ENCODE measurements around the gene SCML1.
A peak's percentile ranks its signal among the peaks of the same experiment; 100 is the strongest.

The SCML1 gene, protein sequence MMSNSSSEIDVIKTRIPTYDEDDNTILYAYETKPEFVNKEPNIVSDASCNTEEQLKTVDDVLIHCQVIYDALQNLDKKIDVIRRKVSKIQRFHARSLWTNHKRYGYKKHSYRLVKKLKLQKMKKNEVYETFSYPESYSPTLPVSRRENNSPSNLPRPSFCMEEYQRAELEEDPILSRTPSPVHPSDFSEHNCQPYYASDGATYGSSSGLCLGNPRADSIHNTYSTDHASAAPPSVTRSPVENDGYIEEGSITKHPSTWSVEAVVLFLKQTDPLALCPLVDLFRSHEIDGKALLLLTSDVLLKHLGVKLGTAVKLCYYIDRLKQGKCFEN

DNA sequence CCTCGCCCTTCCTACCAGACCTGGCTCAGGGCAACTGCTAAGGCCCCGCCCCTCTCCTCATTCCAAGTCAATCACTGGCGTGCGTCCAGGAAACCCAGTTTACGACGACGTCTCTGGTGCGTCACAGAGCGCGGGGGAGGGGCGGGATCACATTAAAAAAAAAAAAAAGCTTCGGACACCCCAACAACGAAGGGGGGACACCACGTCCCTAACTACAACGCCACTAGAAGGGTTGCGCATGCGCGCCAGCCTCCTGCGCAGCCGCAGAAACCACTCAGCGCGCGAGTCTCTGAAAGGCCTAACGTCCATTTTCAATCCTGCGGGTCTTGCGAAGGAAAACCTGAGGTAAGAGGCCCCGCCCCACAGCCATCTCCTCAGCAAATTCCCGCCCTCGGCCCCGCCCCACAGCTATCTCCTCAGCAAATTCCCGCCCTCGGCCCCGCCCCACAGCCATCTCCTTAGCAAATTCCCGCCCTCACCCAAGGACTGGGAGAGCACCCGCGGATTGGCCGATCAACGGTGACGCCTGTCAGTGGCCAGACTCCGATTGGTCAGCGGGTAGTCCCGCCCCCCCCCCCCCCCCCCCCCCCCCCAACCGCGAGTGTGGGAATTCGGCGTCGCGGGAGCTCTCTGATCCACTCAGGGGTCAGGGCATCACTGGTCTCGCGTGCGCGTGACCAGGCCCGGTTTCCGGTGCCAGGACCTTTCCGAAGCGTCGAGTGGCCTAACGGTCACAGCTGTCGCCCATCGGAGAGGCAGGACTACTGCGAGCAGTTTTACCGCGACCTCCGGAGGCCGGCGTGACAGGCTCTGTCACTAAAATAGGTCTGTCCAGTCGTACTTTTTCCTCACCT is at the start of gene SCML1:
SCML1 (plus strand) TSS at position 638 of the 854 bp plus-strand sequence. CDS start 6,694 bp downstream, outside the sequence.
- DNase-seq, result peak; percentile 80

DNA sequence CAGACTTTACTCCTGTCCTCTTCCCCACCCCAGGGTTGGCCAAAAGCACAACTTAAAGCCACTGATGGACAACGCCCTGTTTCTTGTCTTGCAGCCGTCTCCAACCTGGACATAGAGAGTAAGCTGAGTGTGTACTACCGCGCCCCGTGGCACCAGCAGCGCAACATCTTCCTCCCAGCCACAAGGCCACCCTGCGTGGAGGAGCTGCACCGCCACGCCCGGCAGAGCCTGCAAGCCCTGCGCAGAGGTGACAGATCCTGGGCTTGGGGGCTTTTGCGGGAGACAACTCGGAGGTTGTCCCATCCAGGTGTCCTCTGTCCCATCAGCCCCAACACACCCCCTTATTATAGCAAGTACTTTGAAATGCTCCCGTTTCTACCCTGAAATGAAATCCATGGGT is 49.6 kb upstream of the SCML1 start:
- DNase-seq, result no peak

DNA sequence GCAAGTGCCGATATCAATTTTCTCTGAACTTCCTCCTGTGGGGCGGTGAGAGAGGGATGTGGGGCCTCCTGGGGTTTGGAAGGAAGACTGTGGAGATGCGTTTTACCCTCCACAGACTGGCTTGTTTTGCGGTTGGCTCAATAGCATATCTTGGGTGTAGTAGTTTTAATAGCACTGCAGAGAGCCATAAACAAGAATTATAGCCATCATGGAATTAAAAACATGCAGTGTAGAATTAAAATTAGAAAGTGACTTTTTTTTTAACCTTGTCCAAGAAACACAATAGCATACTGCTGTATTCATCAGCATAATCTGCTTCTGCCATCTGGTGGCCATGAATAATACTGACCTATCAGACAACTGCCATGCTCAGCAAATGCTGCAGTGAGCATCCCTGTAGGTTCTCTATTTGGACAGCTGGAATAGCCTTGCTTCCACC is 47.3 kb upstream of the SCML1 start:
- peak; percentile 36 for DNase-seq

DNA sequence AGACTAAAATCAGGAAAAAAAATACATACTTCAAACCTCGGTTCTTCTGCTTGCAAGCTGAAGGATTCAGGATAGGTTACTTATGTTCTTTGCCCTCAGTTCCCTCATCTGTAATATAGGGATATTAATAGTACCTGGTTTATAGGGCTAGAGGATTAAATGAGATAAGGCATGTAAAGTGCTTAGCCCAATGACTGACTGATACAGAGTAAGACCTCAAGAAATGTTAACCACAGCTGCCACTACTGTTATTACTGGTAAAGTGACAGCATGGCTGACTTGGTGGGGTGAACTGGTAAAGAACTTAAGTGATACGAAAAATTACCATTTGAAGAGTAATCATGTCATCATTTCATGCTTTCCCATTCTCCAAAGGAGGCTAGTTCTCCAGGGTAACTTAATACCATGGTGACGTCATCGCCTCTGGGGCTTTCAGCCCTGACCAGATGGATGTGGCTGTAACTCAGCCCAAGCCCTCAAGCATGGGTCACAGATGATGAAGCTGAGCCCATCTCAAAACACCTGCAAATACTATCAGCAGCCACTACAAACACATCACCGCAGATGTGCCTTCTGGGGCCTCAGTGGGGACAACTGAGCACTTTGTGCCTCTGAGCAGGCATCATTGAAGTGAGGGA is 44.5 kb upstream of the SCML1 start:
- peak; percentile 5 for DNase-seq

DNA sequence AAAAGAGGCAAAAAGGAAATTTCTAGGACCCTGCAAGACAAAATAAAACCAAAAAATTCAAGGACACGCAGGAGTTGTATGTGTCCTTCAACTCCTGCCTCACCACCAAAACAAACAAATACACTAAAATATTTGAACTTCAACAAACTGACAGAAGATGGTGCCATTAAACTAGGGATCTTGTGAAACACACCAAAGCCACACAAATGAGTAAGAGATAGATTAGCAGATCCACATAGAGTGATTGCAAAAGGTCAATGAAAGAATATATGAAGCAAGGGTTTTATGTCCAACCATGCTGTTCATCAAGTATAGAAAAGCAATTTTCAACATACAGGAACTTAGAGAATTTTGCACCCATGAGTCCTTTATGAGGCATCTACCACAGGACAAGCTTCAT is 40.1 kb upstream of the SCML1 start:
- DNase-seq, result no peak

DNA sequence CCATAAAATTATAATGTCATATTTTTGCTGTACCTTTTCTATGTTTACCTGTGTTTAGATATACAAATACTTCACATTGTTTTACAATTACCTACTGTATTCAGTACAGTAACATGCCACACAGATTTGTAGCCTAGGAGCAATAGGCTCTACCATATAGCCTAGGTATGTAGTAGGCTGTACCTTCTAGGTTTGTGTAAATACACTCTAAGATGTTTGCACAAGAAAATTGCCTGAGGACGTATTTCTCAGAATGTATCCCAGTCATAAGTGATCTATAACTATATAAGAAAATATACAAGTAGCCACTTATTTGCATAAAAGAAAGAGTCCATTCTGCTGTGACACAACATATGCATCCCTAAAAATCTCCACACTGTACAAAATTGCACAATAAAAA is 36.3 kb upstream of the SCML1 start:
- DNase-seq, result no peak

DNA sequence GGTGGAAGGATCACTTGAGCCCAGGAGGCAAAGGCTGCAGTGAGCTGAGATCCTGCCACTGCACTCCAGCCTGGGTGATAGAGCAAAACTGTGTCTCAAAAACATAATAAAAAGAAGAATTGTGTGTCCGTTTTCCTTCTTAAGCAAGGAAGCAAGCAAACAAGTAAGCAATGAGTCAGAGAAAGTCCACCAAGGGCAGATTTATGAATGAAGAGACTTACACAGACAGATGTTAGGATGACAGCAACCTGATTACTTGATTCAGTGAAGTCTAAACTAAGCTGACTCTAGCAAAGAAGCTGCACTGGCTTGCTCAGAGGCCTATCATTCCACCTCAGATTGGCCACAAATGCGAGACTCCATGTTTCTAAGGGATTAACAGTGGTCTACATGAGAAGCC is 34.1 kb upstream of the SCML1 start:
- no peak for DNase-seq

DNA sequence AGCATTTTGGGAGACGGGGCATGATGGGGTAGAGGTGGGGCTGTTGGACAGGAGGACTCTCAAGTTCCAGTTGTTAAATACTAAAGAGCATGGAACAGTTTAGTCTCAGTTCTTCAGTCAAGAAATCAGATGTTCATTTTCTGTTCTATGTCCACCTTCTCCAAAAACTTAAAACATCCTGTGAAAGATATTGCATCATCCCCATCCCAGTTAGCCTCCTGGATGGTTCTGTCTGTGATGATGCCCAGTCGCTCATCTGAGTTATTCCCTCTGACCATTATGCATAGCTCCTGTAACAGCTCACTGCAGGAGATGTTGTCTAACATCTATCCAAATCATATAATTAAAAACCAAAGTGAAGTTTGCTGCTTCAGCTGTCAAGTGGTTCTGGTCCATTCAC is 32.1 kb upstream of the SCML1 start:
- no peak for DNase-seq

DNA sequence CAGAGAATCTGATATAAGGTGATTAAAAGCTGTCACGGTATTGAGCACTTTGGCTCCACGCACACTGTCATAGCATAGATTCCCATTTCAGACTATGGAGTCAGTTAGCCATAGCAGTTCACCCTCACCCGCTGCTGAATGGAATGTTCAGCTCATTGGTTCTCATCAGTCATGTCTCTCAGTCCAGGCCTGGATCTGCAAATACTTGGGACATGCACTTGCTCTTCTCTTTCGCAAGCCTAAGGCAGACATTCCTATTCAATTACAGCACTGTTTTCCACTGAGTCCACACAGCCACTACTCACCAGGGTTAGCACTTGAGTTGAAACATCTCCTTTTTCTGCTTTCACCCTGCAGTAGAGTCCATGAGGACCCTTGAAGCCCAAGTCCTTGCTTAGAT is 30.6 kb upstream of the SCML1 start:
- peak; percentile 40 for DNase-seq

DNA sequence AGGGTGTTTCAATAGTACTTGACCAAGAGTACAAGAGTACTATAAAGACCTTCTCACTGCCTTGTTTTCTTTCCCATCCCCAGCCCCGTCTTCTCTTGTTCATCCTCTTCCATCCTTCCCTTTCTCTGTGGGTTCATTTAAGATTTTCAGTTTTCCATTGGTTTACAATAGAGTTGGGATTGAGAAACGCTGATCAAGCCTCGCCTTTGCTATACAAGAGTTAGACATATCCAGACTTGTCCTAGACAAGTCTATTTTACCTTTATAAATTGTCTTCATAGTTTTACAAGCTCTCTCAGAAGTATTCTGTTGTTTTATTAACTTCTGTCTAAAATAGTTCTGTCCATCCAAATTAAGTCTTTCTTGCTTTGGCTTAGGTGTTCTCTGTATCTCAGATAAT is 29.6 kb upstream of the SCML1 start:
- DNase-seq, result no peak

DNA sequence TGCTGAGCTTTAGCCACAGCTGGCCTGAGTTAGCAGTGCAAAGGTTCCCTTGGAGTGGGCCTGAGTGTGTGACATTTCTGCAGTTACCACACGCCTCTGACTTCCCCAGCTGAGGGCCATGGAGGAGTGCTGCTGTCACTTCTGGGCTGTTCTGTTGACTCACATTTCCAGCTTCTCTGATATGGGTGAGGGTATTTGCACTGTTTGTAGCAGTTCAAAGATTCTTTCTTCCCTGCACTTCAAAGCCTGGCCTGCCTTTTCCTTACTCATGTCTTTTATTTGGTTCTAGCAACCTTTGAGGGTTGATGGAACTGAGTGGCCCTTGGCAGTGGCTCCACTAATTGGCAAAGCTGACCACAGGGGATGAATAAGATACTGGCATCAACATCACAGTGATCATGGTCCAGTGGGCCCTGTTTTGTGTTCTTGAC is 26.4 kb upstream of the SCML1 start:
- DNase-seq, result no peak

DNA sequence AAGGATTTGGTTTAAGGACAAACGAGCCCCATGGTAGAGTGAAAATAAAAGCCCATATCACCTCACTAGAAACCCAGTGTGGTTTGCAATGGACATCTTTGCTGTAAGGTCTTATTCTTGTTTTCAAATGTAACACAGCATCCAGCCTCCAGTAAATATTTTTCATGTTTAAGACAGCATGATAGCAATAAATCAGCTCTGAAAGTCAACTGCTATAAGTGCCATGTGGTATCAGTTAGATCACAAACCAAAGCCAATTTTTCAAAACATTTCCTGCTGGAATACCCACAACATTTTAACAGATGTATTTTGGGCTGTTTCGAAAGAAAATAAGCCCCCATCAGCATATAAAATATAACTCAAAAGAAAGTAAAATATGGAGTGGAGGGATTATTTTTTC is 24.0 kb upstream of the SCML1 start:
- DNase-seq, result no peak

DNA sequence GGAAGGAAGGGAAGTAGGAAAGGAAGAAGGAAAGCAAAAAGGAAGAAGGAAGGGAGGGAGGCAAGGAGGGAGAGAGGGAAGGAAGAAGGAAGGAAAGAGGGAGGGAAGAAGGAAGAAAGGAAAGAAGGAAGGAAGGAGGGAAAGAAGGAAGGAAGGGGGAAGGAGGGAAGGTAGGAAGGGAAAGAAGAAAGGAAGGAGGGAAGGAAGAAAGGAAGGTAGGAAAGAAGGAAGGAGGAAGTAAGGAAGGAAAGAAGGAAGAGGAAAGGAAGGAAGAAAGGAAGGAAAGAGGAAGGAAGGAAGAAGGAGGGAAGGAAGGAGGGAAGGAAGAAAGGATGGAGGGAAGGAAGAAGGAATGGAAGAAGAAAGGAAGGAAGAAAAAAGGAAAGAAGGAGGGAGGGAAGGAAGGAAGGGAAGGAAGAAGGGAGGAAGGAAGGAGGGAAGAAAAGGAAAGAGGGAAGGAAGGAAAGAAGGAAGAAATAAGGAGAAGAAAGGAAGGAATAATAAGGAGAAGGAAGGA is 18.6 kb upstream of the SCML1 start:
- no peak for DNase-seq

DNA sequence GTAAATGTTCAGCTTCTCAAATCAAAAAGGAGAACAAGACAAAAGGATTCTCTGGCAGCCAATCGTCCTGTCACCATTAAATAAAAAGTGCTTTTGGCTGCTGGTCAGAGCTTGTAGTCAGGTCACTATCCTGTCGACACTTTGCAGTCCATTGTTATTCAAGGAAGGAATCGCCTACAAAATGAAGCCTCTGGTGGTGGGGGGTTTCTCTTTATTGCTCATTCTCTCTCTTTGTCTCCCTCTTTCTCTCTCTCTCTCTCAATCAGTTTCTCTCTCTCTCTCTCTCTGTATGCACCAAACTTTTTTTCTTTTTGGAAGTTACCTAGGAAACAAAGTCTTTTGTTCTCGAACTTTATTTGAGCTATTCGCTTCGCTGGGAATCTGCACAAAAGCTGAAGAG is 17.6 kb upstream of the SCML1 start:
- DNase-seq, result no peak

DNA sequence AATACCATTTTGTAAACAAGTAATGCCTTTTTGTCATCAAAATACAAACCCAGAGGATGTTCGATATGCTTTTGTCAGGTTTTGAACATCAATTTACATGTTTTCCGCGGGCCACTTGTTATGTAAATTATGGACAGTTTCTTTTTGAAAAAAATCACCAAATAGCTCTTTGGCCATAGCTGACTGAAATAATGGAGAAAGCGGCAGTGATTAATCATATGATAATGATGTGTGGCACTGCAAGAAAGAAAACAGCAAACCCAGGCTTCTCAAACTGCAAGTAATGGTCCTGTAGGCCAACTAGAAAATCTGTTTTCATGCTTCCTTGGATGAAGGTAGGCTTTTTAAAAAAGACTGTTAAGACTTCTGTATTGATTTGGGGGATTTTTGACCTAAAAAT is 15.6 kb upstream of the SCML1 start:
- DNase-seq, result no peak

DNA sequence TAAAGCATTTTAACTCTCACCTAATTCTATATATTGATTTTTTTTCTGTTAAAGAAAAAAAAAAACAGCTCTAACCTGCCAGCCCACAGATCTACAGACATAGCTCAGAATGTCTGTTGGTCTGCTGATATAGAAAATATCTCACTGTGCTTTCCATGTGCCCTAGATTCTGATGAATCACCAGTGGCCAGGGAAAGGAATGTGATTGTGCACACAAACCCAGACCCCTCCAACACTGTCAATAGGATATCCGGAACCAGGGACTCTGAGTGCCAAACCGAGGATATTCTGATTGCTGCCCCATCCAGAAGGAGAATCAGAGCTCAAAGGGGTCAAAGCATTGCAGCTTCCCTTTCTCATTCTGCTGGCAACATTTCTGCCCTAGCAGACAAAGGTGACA is 12.1 kb upstream of the SCML1 start:
- no peak for DNase-seq

DNA sequence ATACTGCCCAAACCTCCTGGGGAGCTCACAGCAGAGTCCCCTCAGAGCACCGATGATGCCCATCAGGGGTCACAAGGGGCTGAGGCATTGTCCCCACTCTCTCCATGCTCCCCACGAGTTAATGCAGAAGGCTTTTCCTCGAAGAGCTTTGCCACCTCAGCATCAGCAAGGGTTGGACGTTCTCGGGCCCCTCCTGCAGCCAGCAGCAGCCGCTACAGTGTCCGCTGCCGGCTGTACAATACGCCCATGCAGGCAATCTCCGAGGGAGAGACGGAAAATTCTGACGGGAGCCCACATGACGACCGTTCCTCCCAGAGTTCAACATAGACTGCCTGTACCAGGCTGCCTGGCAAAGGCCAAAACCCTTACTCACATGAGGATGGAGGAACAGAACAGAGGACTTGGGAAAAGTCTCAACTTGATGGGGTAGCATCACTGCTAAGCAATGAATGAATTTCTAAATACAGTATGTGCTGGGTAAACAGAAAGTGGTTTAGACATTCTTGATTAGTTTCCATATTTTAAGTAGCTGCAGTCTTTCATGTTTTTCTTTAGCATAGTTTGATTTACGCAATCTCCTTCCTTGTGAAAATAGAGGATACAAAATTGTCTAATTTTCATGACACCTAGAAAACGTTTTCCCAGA is 5.0 kb upstream of the SCML1 start:
- no peak for DNase-seq

DNA sequence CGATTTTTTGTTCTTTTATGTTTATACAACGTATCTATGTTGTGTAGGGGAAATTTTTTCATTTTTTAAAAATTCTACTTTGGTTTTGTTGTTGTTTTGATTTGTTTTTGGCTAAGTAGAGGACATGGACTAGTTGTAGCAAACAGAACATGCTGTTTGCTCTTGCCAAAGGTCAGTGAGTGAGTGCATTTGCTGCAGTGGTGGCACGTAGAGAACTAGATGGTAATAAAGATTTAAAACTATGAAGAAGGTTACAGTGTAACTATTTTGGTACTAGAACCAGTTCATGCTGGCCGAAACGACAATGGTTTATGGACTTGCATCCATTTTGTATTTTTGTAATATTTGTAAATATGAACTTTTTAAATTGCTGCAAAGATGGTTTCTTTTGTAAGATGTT is 1.9 kb upstream of the SCML1 start:
- no peak for DNase-seq

DNA sequence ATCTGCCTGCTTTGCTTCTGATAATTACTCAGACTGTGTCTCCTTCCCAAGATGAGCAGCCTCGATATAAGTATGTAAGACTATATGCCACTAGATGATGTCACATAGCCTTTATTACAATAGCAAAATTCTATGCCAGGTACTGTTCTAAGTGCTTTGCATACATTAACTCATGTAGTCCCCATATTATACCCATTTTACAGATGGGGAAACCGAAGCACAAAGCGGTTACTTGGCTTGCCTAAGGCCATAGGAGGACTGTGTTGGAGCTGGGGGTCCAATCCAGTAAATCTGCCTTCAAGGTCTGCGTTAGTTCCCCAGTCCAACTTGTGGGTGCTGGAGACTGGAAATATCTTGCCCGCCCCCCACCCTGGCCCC is 826 bp upstream of the SCML1 start:
- DNase-seq, result no peak

DNA sequence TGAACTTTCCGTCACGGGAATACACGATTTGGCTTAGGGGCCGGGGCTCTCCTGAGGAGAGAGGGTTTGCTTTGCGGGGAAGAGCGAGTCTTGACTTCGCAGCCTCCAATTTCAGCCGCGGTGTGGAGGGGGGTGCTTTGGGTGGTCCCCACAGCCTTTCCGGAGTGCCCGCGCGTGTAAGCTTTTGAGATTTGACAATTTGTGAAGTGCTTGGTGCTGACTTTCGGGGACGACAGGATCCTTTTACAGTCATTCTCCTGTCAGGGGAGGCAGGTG is 355 bp downstream of the SCML1 start:
- no peak for DNase-seq

DNA sequence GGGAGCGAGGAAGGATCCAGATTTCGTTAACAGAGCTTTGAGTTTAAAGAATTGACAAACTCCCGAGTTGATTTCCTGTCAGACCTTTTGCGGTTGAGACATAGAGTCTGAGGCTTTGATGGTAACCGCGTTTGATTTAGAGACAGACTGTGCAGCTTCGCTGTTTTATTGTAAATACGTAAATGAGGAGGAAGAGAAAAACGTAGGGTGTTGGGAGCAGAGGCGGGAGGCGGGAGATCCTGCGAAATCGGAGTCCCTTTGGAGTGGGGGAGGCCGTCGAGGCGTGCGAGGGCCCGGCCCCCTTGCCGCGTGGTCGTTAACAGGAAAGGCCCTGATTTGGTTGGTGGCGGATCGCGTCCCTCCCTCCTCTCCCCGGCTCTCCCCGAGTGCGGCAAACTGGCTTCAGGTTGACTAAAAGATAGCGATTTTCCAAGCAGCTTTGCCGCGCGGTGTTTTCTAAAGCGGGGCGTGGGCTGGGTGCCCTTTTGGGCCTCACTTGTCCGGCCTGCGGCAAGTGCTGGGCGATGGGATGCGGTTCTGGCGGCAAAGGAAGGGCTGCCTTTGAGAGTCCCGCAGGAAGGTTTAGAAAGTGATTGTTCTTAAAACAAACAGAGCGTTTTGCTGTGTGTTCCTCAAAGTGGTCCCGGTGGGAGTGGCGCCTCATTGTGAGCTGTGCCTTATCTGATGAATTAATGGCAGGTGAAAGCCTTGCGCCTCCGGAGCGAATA is 857 bp downstream of the SCML1 start:
- peak; percentile 0 for DNase-seq

DNA sequence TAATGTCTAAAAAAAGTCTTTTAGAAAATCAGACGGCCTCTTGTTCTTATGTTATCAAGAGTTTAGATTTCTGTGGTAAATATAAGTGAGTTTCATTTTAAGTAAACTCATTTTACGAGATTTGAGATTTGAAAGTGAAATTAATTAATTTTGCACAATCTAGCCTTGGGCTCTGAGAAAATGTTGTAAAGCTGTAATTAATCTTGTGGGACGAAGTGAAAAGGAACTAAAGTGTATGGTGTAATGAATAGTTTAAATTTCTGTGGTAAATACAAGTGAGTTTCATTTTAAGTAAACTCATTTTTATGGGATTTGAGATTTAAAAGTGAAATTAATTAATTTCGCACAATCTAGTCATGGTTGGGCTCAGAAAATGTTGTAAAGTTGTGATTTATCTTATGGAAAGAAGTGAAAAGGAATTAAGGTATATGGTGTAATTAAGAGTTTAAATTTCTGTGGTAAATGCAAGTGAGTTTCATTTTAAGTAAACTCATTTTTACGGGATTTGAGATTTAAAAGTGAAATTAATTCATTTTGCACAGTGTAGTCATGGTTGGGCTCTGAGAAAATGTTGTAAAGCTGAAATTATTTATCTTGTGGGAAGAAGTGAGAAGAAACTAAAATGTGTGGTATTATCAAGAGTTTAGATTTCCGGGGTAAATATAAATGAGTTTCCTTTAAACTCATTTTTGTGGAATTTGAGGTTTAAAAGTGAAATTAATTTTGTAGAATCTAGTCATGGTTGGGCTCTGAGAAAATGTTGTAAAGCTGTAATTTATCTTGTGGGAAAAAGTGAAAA is 1.6 kb downstream of the SCML1 start:
- DNase-seq, result no peak

Data from kidney glomerular epithelial cell (primary cell).